ENCODE results near the gene CFAP298. TPM values are rescaled to one million over a fixed set of nuclear protein-coding genes. Genes with fewer than 3 reads are reported as not detected.

CFAP298 gene
- total RNA-seq, 1 experiment from 2014 or later = 108 TPM

- no peak for DNase-seq (ENCODE audit: low read depth)
These were observed 12.7 kb downstream of the CFAP298 start for GRCh38 chr21:32599526-32599925.

DNA sequence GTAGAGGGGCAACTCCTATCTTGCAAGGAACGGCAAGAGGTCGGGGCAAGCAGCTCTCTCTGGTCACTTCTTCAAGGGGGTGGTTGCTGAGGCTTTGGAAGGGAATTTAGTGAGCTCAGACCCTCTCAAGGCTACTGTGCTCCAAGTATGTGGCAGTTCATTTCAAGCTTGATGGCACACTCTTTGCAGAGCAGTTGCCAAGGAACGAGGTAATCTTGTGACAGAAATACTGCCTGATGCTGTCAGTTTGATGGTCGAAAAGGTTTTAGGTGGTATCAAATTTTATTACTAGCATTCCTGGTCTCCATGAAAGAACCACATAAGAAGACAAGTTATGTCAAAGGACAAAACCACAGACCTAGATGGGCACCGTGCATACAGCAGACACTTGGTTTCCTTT lies 13.1 kb downstream of the CFAP298 start:
- DNase-seq (ENCODE audit: low read depth) = no peak

GRCh38 chr21:32597205-32597604 lies 15.0 kb downstream of the CFAP298 start:
- DNase-seq (ENCODE audit: low read depth) = peak; percentile 98

DNA sequence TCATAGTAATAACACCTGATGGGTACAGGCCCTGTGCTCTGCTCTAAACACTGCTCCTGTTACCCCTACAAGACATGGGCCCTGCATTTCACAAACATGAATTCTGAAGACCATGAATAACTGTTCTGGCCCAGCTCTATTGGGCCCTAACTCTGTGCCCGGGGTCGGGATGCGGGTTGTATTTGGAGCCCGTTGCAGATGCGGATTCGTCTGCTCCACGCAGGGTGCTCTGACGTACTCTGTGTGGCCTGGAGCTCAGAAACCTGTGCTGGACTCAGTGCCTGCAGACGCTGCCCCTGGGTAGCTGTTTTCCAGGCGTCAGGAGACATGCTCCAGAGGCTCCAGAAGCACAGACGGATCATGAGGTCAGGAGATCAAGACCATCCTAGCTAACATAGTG lies 16.7 kb downstream of the CFAP298 start:
- DNase-seq (ENCODE audit: low read depth) = no peak

DNA sequence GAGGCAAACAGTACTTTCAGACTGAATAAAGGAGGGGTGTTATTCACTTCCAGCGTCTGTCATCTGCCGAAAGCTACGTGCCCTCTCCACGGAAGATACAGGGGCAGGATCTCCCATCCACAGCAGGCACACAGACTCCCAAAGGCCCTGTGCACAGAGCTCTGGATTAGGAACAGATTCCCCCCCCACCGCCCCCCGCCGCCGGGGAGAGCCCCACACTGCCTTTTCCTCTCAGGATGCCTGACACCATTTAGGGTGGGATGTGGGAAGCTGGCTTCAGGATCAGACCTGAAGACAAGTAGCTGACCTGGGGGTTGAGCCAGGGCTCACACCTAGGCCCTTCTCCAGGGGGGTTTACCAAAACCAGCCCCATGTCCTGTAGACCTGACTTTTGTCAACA lies 18.5 kb downstream of the CFAP298 start:
- DNase-seq (ENCODE audit: low read depth) = no peak

DNA sequence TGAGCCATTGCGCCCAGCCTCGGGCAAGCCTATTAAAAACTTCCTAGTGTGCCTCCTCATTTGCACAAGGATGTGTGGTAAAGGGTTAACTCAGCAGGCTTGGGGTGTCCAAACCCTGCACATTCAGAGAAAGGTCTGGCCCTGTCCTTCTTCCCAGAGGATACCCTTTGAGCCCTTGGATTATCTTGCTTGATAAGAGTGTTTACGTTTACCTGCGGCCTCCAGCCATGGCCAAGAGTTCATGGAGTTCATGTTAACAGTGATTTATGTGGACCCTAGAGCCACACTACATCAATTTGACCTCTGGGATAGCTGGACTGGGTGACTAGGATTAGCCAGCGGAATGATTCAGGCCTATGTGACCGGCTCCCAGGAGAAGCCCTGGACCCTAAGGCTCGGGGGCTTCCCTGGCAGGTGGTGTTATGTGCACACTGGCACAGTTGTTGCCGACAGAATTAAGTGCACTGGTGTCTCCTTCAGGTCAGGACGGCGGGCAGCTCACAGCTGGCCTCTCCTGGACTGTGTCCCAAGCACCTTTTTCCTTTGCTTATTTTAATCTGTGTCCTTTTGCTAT lies 19.2 kb downstream of the CFAP298 start:
- no peak for DNase-seq (ENCODE audit: low read depth)

DNA sequence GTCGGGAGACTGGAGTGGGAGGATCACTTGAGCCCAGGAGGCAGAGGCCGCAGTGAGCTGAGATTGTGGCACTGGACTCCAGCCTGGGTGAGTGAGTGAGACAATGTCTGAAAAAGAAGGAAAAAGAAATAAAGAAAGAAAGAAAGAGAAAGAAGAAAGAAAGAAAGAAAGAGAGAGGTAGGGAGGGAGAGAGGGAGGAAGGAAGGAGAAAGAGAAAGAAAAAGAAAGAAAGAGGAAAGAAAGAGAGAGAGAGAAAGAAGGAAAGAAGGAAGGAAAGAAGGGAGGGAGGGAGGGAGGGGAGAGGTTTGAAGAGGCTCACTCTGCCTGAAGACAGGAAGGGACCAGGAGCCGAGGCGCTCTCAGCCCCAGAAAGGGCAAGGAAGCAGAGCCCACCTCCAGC lies 22.0 kb downstream of the CFAP298 start:
- DNase-seq (ENCODE audit: low read depth) = no peak

DNA sequence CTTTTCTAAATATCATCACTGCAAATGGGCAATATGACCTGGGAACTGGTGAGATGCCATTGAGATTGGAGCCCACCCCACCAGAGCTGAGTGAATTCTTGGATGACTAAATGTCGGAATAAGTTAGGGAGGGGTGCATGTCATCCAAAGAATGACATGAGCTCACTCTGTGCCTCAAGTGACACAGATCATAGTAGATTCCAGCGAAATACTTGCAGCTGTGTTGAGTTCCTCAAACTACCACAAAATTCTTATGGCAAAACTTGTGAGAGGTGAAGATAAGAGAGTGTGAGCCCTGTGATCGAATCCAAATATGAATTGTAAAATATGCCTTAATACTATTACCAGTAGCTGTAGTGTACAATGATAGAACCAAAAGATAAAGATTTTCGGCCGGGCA lies 24.5 kb downstream of the CFAP298 start:
- DNase-seq (ENCODE audit: low read depth) = no peak

GRCh38 chr21:32587120-32587519 lies 25.1 kb downstream of the CFAP298 start:
- DNase-seq (ENCODE audit: low read depth) = no peak

- no peak for DNase-seq (ENCODE audit: low read depth)
These were observed 26.2 kb downstream of the CFAP298 start for GRCh38 chr21:32585970-32586369.

DNA sequence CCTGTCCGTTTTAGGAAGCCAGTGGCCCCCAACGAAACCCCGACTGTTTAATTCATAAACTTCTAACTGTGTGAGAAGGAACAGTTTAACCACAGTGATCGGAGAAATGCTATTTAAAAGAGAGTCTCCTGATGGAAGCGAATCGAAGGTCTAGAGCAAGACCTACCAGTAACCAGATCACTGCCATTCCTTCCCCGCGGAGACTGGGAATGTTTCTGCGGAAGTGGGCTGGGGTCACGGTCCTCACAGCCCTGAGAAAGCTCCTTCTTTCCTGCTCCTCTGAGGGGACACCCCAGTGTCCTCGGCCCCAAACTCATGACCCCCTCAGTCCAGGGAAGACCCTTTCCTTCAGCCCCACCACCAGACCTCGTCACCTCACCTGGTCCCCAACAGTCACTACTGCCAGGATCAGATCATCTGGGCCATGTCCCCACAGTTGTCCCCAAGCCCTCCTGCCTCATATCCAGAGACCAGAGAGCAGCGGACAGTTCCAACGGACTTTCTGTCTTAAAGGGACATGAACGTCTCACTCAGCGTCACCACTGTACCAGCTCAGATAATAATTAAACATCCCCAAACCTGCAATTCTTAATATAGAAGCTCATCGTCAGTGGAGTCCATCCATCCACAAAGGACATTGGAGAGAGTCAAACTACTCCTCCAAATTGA lies 27.0 kb downstream of the CFAP298 start, which contains the start of gene TCP10L:
Gene TCP10L, minus strand, starts transcription at position 482 of the 669 bp plus-strand sequence. CDS start 1,219 bp downstream, outside the sequence.
- no peak for DNase-seq (ENCODE audit: low read depth)

DNA sequence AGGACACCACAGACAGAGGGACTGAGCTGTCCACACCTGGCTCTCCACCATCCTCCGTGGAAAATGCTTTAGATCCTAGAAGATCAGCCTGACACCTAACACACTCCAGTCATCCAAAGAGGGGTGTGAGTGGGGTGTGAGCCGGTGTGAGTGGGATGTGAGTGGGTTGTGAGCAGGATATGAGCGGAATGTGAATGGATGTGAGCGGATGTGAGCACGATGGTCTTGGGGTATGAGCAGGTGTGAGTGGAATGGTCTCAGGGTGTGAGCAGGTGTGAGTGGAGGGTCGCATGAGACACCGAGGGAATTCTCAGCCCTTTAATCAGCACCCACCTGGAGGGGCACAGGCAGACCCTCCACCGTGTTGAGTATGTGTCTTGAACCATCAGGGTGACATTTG lies 27.7 kb downstream of the CFAP298 start:
- no peak for DNase-seq (ENCODE audit: low read depth)

DNA sequence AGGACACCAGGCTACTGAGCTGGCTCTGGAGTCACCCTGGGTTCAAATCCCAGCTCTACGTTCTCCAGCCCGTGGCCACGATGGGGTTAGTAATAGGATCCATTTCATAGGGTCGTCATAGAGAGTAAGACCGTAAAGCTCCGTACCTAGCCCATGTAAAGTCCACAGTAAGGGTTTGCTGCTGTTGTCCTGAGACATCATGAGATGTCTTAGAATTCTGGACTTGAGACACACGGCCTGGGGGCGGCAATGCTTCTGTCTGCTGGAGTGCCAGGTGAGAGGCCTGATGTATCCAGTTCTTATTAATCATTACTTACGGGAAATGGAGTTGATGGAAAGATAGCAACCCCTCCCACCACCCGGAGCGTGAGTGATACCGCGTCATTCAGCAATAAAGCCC lies 30.4 kb downstream of the CFAP298 start:
- no peak for DNase-seq (ENCODE audit: low read depth)

DNA sequence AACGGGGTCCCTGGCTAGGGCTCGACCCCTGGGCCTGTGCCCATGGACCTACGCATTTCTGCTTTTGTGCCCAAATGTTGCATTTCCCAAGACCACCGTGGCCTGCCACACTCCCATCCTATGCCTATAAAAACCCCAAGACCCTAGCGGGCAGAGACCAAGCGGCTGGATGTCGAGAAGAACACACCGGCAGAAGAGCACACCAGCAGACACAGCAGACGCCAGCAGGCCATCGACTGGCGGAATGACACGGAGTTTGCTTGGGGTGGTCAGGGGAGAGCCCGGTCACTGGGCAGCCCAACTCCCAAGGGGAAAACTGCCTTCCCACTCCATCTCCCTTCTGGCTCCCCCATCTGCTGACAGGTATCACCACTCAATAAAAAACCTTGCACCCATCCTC lies 31.2 kb downstream of the CFAP298 start:
- no peak for DNase-seq (ENCODE audit: low read depth)

DNA sequence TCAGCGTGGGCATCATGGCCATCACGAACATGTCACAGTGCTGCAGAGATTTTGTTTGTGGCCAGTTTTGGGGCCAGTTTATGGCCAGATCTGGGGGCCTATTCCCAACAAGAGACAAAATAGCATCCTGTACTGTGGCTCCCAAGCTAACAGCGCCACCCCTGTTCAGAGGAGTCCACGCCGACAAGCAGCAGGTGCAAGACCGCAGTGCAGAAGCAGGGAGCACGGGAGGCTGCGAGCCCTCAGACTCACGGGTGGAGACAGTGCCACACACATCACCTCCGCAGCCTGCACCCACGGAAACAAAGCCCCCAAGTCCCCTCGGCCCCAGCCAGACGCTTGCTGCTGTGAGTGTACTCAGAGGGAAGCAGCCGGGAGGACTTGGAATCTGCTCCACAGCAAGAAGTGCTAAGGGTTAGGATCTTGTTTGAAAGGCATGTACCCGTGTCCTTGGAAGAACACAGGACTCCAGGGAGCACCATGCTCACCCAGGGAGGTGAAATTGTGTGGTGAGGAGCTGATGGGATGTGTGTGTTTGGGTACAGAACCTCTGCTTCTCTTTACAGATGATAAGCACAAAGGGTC lies 34.0 kb downstream of the CFAP298 start:
- DNase-seq (ENCODE audit: low read depth) = no peak

GRCh38 chr21:32576011-32576410 lies 36.2 kb downstream of the CFAP298 start:
- no peak for DNase-seq (ENCODE audit: low read depth)

GRCh38 chr21:32574946-32575925 lies 36.9 kb downstream of the CFAP298 start:
- no peak for DNase-seq (ENCODE audit: low read depth)

DNA sequence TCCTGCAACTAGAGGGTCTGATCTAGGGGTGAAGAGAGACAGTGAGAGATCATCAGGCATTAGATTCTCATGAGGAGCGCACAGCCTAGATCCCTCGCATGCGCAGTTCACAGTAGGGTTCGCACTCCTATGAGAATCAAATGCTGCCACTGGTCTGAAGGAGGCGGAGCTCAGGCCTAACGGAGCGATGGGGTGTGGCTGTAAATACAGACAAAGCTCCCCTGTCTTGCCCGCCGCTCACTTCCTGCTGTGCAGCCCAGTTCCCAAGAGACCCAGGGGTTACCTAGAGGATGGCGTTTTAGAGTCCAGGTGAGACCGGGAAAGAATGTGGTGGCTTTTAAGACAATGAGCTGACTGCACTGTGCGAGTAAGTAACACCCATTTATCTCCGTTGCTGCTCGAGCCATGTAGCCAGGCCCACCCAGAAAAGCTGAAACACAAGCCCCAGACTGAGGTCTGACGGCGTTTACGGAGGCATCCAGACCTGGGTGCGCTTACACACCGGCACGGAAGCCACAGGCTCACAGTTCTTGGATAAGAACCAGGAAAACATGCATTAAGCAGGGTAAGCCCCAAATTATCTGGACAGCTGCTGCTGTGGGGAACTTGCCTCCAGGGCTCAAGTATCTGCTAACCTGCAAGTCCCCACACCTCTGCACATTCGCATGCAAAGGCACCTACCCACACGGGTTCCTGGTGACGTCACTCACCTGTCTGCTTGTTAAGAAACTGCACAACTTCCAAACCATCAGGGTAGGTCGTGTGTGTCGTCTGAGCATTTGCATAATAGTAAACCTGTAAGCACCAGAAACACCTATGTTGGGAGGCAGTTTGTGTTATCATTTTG lies 39.4 kb downstream of the CFAP298 start:
- DNase-seq (ENCODE audit: low read depth) = no peak

- no peak for DNase-seq (ENCODE audit: low read depth)
These were observed 41.7 kb downstream of the CFAP298 start for GRCh38 chr21:32570456-32570855.

All from HT1080 (cell line).